ENCODE results near the gene PLXDC1.

DNA sequence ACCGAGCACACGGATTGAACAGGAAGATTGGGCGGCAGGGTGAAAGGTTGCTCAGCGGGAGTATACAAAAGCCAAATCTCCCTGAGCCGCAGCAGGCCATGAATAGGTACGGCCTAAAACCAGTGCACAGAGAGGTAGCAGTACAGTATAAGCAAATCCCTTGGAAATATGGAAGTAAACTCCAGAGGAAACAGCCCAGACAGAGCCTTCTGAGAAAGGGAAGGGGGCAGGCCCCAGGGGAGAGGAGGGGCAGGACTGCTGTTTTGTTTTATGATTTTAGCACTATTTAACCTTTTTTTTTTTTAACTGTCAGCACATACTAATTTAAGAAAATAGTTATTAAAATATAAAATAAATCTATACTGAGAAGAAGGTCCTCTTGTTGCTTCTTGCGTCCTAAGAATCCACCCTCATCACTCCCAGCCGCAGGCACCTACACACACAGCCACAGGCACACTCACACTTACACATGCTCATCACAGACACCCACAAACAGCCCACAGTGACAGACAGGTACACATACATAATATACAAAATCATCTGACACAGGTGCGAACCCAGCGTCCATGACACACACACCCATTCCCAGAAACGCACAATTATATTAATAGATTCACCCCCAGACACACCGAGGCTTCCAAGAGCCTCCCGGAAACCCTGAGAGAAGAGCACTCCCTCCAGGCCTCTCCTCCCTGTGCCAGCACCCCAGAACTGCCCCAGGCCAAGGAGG, 12.8 kb downstream of the PLXDC1 start:
- TF ChIP-seq CTCF (conservative IDR thresholded peaks at IDR 0.05 in 1 of 2, IDR thresholded peaks at IDR 0.05 in 1 of 2; ENCODE audit: low read depth in 1 of 2, low read length in 2 of 2) (no peak), EZH2 (IDR thresholded peaks at IDR 0.05; ENCODE audit: low read length, missing control alignments) (no peak)

Measured in fibroblast of lung (primary cell).